ENCODE results near the gene GOLGA6L7.
"Not testable (repeated sequence)": the region's sequence is repeated elsewhere in the genome, so short reads cannot be mapped to it uniquely, and the experiment has no call there.

Gene GOLGA6L7

DNA sequence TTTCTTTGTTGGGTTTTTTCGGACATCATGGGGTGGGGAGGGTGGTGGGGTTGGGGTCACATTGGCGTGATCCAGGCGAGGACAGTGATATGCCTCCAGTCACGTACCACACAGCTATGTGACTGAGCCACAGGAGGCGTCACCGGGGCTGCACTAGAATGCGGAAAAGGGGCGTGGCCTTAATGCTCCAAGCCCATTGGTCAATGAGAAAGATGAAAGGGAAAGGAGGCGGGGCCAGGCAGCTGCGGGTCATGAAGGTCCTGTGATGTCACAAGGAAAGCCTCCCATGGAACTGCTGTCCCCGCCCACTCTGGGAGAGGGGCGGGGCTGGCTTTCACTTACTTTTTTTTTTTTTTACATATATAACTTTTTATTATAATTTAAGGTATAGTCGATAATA lies at the start of gene GOLGA6L7:
TSS of gene GOLGA6L7 (minus strand) at position 124 of the 400 bp plus-strand sequence. CDS start at position 29, 95 bp downstream.
- DNase-seq = not testable (repeated sequence)

GRCh38 chr15:28897861-28898585 lies 49.6 kb upstream of the GOLGA6L7 start:
- DNase-seq = no peak

DNA sequence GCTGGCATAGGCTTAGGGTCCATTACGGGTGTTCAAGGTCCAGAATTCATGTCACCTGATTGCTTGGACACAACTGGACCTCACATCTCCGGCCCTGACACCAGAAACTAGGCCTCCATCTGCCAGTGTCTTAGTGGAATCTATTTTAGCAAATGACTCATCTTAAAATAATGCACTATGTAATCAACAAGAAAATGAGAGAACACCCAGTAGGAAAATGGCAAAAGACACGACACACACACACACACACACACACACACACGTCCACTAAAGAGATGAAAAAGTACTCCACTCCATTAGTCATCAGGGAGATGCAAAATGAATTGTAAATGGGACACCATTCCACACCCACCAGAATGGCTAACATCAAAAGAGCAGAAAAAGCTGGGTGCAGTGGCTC lies 48.5 kb upstream of the GOLGA6L7 start:
- DNase-seq = no peak

DNA sequence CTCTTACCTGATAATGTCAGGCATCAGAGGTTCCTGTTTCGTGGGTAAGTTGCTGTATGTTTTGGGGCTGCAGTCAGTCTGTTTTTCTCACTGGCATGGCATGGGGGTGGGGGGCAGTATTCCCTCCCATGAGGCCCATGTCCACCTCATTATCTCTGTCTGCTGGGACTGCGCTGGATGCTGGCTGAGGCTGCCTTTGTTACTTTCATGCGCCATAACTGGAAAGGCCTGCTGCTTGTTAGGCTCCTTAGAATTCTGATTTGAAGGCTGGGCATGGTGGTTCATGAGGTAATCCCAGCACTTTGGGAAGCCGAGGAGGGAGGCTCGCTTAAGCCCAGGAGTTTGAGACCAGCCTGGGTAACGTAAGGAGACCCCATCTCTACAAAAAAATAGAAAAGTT lies 47.1 kb upstream of the GOLGA6L7 start:
- no peak for DNase-seq

DNA sequence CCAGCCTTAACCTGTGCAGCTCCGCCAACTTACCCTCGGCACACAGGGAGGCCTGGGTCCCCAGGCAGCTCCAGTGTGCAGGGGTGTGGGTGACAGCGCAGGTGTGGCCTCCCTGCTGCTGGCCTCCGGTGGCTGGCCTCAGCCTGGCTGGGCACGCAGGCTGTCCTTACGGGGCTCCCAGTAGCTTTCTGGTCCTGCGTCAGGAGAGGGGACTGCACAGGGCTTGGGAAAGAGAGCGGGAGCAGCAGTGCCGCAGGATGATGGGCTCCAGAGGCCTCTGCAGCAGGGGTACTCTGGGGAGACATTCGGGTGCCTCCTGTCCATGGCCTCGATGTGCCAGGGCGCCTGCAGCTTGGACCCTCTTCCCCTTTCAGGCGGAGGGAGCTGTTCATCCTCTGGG lies 46.7 kb upstream of the GOLGA6L7 start:
- DNase-seq = no peak

DNA sequence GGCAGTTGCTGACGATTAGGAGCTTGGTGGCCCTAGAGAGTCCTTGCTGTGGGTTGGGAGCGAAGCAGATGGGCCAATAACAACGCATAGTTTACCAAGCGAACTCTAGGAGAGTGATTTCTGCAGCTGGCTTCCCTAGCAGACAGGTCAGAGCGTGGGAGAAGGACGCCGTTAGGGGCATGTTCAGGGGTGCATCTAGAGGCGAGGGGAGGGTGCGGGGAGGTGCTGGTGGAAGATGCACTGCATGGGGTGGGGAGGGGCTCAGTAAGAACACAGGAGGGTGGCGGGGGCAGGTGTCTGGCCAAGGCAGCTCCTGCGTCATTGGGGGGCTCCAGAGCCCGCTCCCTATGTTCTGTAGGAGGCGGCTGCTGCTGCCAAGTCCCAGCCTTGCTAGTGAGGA lies 46.2 kb upstream of the GOLGA6L7 start:
- DNase-seq = no peak

DNA sequence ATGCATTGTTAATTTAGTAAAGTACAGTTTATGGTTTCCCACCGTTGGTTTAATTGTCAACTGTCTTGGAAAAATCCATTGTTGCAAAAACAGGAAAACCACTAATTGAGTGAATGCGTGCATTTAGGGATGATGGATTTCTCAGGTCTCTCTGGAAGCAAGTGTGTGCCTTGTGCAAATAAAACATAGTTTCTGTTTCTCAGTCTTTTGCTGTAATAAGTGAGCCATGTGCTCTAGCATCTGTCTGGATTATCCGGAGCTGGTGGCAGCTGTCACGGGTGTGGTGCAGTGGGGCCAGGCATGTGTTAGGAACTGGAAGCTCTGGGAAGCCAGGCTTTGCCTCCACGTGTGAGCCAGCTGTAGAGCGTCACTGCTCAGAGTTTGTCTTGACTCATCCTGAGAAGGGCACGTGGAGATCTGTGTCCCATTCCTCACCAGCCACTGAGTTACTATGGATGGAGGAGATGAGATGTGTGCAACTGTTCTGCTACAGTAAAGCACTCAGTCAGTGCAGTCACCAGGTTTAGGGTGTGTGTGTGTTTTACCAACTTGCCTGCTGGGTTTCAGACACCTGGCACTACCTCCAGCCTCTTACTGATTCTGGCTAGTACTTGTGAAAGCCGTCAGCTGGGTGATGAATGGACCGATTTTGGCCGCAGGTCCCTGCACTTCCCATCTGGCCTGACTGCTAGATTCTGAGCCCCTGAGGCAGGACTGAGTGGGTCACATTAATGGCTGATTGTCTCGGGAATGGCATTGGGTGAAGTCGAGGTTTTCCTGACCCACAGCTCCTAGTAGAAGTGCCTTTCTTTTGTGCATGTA lies 44.6 kb upstream of the GOLGA6L7 start:
- DNase-seq = no peak

DNA sequence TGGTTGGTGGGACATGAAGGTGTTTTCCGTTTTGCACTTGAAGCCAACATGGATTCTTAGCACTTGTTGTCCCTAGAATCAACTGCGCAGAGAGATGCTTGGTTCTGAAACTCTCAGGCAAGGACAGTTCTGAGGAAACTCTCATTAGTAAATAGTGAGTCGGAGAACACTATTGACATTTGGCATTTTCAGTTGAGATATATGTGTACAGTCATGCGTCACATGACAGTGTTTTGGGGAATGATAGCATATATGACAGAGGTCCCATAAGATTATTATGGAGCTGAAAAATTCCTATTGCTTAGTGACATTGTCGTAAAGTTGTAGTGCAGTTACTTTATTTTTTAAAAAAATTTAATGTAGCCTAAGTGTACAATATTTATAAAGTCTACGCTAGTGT lies 43.1 kb upstream of the GOLGA6L7 start:
- no peak for DNase-seq

DNA sequence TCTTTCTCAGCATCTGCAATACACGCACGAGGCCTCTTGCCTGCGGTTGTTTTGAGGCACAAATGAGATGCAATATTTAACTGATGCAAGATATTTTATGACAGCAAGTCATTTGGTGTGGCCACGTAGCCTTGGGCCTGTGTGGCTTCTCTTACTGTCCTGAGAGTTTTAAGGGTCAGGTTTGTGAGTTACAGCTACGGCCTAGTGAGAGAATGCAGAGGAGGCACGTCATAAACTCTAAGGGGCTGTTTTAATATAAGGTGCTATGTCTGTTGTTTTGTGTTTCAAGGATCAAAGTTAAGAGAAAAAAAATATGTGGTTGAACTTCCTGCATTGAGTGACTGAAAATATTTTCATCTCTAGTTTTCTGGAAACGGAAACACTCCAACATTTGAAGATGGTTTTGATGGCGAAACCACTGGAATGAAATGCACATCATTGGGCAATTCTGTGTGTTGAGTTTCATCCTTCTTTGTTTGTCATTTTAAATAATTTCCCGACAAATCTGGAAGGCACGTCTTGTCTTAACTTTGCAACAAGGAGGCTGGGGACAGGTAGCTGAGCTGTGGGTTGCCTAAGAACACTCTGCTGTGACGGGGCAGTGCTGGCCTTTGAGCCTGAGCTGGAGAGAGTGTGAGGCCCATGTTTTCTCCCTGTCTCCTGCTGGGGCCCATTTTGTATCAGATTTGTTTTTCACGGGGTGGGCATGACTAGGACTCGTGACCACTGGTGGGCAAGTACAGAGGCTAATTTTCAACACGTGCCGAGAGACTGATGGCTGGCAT lies 42.5 kb upstream of the GOLGA6L7 start:
- DNase-seq = no peak

- DNase-seq = not testable (repeated sequence)
Measured at GRCh38 chr15:28890291-28890690, 41.8 kb upstream of the GOLGA6L7 start.

DNA sequence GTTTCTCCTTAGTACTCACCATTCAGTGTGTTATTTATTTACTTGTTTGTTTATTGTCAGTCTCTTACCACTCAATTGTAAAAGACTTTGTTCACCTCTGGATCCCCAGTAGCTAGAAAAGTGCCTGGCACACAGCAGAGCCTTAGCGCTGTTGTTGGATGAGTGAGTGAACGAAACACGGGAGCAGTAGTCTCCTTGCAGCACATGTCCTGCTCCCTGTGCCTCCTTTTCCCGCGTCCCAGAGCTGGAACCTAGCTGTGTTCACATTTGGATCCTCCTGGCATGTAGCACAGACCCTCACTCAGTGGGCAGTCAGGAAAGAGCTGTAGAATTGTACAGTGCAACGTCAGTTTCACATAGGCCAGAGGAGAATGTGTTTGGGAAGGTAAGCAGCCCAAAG lies 41.4 kb upstream of the GOLGA6L7 start:
- DNase-seq = not testable (repeated sequence)

- no peak for DNase-seq
Measured at GRCh38 chr15:28889346-28889745, 40.9 kb upstream of the GOLGA6L7 start.

DNA sequence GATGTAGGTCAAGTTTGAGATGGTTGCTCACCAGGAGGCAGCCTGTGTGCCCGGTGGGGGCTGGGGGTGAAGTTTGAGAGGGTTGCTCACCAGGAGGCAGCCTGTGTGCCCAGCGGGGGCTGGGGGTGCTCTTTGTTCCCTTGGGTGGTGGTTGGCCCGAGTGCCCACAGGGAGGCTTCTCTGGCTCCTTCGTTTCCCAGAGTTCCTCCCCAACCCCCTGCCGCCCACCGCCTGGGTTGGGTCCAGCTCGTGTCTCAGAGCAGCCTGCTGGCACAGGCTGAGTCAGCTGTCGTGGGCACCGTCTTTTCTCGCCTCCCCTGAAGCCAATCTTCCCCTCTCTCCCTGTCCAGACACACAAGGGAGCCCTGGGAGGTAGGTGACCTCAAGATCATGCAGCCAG lies 40.5 kb upstream of the GOLGA6L7 start:
- no peak for DNase-seq

- DNase-seq = no peak
Measured at GRCh38 chr15:28888302-28888894, 40.0 kb upstream of the GOLGA6L7 start.

- DNase-seq = no peak
Measured at GRCh38 chr15:28887339-28888174, 39.1 kb upstream of the GOLGA6L7 start.

DNA sequence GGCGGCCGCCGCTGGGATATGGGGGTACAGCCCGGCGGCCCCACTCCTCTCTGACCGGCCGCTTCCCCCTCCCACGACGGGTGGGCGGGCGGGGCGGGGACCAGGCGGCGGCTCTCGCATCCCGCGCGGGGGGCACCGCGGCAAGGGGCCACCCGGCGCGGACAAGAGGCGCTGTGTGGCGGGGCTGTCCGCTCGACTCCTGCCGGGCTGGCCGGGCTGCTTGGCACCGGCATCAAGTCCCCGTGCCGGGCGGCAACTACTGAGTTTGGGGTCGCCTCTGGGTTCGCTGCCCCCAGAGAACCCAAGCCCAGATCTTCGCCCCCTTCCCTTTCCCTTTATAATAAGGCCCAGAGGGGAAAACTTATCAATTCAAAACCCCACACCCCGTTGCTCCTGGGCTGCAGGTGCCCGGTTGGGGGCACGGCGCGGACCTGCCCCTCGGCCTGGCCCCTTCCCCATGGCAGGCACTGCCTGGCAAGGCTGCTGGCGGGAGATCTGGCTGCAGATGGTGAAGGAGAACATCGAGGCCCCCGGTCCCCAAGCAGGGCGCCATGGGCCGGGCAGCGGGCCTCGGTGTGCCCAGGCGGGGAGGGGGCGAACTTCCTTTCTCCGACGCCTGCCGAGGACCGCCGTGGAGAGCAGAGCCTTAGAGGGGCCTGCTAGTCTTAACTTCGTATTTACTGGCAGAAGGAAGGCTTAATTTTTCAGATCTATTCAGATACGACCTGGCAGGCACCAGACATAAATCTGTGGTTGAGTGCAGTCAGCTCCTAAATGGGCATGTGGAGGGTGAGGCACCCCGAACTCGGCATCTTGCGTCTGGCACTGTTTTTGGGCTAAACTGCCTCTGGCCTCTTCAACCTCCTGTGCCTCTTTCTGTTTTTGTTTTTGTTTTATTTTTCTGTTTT lies 38.2 kb upstream of the GOLGA6L7 start:
- DNase-seq = no peak

DNA sequence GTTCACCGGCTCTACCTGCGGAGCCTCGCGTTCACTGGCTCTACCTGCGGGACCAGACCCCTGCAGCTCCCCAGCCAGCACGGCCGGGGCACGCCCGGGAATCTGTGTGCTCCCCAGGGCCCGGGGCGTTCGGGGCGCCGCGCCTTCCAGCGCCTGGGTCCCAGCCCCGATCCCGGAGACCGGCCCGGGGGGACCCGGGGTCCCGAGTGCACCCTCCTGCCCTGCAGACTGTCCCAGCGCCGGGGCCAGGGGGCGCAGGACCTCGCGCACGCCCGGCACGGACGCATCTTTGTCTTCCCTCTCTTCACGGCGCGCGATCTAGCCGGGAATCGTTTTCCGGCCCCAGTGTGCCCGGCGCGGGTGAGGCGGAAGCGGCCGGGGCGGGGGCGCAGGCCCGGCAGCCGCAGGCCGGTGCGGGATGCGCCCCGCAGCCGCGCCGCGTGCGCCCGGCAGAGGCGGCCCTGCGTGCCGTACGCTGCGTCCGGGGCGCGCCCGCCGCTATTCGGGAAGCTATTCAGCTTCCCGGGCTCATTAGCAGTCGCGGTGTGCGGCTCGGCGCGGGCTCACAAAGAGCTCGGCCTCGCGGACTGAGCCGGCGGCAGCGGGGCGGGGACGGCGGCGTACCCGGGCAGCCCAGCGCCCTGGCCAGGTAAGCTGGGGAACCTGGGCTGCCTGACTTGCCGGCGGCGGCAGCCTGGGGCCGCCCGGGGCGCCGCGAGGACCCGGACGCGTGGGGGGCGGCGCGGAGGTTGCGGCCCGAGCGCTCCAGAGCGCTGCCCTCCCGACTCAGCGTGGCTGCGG lies 37.4 kb upstream of the GOLGA6L7 start, which contains the start of gene APBA2:
TSS of gene APBA2 (plus strand) at position 345 of the 801 bp plus-strand sequence. CDS start 167,911 bp downstream, outside the sequence.
- DNase-seq = no peak

GRCh38 chr15:28885128-28885629 lies 36.7 kb upstream of the GOLGA6L7 start:
- DNase-seq = no peak

GRCh38 chr15:28884151-28884940 lies 35.9 kb upstream of the GOLGA6L7 start:
- no peak for DNase-seq

Data from GF-D8 (cell line).